HG03354 (cell line): ENCODE measurements around the gene CSAD.
"Not testable (repeated sequence)": the region's sequence is repeated elsewhere in the genome, so short reads cannot be mapped to it uniquely, and the experiment has no call there.

Source experiments
- ATAC-seq: cut with Tn5 transposase; IDR thresholded peaks from one replicate; pipeline ENCODE4 v1.9.1; 2021; ENCODE audit warnings: mild to moderate bottlenecking; ENCODE audit not compliant: unreplicated experiment, poor library complexity, severe bottlenecking

CSAD gene

GRCh38 chr12:53219292-53219955 is 38.7 kb upstream of the CSAD start:
- peak; percentile 8 for ATAC-seq

- no peak for ATAC-seq
These were observed 38.0 kb upstream of the CSAD start for GRCh38 chr12:53218551-53219291.

- ATAC-seq: no peak
These were observed 37.2 kb upstream of the CSAD start for GRCh38 chr12:53217931-53218307.

DNA sequence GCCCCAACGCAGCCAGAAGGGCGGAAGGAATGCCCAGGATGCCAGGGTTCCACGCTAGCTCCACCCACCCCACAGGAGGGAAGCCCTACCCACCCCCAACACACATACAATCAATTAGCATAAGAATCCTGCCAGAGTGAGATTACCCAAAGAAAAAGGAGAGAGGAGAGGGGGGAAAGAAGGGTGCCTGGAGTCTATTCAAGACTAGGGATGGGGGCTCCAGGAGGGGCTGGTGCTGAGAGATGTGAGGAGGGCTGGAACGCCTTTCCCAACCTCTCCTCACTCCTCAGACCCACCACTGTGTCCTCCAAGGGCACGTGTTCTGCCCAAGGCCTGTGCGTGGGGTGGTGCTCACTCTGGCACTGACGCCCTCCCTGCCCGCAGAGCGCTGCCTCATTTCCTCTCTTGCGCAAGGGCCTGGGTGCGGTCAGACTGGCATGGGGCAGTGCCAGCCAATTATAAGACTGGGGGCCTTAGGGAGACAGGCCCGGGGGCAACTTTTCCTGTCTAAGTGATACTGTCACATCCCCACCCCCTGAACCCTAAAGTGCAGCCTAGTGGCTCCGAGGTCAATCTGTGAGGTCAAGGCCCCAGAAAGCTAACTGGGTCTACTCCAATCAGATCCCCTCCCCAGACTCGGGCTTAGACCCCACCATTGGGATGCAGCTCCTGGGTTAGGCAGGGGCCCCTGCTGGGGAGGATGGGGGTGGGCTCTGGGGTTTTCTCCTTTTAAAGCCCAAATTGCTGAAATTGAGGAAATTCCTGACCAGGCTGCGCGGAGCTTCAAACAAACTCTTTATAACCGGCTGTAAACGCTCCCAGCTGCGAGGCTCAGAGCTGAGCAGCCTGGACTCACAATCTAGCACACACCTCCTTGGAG is 36.6 kb upstream of the CSAD start:
- ATAC-seq: no peak

GRCh38 chr12:53215497-53215896 is 34.8 kb upstream of the CSAD start:
- no peak for ATAC-seq

- no peak for ATAC-seq
These were observed 34.1 kb upstream of the CSAD start for GRCh38 chr12:53214687-53215455.

DNA sequence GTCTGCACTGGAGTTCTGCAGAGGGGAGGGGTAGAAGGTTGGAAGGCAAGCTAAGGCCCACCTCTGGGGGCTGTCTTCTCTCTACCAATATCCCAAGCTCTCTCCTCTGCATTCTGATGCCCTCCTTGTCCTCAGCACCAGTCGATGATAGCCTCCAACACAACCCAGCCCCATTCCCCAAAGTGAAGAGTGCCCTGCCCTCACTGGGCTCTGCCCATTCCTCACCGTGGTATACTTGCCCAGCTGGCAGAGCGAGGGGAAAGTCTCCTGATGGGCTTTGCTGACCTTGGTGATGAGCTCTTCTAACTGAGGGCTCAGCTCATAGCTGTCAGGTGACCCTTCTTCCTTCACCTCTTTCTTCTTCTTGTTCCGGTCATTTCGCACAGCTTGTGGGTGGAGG is 33.5 kb upstream of the CSAD start:
- ATAC-seq: no peak

DNA sequence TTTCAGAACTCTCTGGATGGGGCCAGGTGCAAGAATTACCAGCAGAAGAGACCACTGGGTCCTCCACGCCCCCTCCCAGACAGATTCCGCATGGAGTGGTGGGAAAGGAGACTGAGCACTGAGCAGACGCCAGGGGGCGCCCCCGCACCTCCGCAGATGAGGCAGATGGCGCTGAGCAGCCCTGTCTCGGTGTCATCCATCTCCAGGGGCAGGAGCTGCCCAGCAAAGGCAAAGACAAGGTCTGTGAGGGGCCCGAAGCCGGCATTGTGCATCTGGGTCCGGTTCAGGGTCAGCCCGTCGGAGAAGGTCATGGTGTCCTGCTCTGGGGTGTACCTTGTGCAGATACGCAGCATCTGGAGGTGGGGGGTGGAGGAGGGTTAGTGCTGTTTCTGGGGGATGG is 32.6 kb upstream of the CSAD start:
- ATAC-seq: no peak

- ATAC-seq: no peak
These were observed 32.2 kb upstream of the CSAD start for GRCh38 chr12:53212931-53213330.

- no peak for ATAC-seq
These were observed 31.0 kb upstream of the CSAD start for GRCh38 chr12:53211476-53212381.

DNA sequence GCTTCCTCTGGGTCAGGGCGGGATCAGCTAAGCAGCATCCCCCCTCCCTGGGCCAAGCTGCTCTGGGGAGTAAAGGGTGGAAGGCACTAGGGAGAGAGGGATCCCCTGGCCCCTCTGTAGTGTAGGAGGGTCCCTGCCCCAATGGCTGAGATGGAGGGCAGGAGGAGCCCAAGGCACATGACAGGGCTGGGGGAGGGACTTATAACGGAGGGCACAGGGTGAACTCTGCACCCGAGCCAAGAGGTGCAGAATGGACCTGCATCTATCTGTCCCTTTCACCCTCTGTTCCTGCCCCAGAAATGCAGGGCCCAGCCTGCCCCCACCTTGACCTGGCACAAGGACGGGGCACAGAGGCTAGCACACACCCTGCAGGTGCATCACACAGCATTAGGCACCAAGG is 30.1 kb upstream of the CSAD start:
- no peak for ATAC-seq

DNA sequence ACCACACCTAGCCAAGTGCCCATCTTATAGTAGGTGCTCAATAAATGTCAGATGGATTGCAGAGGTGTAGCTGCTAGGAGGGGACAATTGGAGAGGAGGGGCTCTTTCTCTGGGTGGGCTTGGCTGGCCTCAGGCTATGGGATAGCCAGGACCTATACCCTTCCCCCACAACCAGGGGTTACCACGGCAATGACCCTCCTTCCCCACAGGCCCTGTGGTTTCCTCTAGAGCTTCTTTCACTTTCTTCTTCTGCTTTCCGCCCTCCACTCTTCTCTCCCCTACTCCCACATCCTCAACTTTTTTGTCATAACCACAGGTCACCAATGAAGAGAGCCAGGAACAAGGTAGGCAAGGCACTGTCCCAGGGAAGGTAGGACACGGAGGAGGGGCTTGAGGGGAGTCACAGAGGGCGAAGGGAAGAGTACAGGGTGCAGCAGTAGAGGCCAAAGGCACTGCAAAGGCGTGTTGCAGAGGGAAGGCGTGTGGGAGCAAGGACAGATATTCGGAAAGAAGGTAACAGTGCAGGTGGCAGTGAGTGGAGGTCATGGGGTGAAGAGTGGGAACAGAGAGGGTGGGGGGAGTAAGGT is 28.2 kb upstream of the CSAD start:
- ATAC-seq: peak; percentile 59

GRCh38 chr12:53208435-53208834 is 27.7 kb upstream of the CSAD start:
- no peak for ATAC-seq

- no peak for ATAC-seq
These were observed 26.3 kb upstream of the CSAD start, which contains the start of gene ITGB7 for GRCh38 chr12:53207042-53207441. Gene ITGB7, minus strand, starts transcription at chr12:53207251. Its CDS starts 6,808 bp downstream, at chr12:53200443.

DNA sequence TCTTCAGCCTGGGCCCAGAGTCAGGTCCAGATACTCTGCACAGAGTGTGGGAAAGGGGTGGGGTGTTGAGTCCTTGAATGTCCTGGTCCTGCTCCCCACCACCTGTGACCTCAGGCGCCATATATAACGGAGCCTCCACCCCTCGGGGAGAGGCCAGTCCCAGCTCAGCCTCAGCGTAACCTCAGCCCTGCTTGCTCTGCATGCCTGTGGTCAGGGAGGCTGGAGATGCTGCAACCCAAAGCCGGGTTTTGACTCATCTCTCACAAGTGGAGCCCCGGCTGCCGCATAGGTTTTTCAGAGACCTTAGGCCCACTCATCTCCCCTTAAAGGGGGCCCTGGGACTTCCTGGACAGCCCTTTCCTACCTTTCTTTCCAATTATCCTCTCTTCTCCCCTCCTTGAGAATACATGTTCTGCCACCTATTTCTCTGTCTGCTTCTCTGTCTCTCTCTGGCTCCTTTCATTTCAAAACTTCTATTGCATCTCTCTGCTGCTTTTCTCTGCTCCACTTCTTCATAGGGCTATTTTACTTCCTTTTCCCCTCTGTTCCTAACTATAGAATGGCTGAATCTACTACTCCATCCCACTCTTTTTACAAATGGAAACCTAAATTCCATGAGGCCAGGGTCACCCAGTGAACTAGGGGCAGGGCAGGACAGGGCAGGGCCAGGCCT is 25.2 kb upstream of the CSAD start:
- peak; percentile 72 for ATAC-seq

DNA sequence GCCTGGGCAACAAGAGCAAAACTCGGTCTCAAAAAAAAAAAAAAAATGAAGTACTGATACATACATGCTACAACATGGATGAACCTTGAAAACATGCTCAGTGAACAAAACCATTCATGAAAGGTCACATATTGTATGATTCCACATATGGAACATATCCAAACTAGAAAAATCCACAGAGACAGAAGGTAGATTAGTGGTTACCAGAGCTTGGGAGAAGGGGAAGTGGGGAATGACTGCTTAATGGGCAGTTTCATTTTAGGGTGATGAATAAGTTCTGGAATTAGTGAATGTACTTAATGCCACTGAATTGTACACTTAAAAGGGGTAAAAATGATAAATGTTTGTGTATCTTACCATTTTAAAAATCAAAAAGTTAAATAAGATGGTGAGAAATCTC is 23.6 kb upstream of the CSAD start:
- ATAC-seq: no peak

- ATAC-seq: not testable (repeated sequence)
These were observed 21.6 kb upstream of the CSAD start for GRCh38 chr12:53202316-53202715.

- ATAC-seq: no peak
These were observed 20.9 kb upstream of the CSAD start for GRCh38 chr12:53201639-53202038.
